ENCODE measurements around the gene RPS8.
"Not testable (repeated sequence)": the region's sequence is repeated elsewhere in the genome, so short reads cannot be mapped to it uniquely, and the experiment has no call there.

Gene RPS8

DNA sequence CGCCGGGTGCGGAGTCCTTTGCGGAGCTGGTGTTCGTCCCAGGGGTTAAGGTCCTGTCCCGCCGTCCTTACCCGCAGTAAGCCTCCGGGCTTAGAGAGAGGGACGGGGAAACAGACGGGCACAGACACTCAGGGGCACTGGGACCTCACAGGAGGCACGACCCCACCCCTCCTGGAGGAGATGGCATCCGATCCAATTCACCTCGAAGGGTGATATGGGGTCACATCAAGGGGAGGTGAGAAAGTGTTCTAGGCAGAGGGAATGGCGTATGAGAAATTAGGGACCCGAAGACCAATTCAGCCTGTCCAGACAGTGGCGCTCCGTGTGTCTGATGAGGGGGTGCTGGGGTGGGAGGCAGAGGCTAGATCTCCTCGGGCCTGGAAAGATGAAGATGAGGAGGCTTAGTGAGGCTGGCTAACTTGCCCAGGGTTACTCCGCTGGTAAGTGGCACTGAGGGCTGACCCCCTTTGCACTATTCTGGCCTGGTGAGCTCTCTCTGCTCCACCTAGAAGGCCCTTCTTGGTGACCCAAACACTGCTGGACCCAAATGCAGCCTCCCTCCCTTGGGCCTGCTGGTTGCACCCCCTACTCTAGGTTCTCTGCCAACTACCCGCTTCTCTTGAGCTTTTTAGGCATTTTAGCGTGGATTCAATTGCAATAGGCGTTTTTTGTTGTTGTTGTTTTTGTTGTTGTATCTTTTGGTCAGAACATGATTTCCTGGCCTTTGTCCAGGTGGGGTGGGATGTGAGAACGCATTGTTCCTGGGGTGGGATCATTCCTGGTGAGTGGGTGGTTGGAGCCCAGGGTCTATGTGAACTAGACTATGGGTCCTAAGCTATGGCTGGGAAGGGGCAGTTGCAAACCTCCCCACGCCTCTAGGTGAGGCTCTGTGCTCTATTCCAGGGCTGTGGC lies 45.2 kb downstream of the RPS8 start:
- DNase-seq (ENCODE audit: low read depth, low spot score) = no peak

- no peak for DNase-seq (ENCODE audit: low read depth, low spot score)
These were observed 45.9 kb downstream of the RPS8 start for GRCh38 chr1:44821240-44821715.

- no peak for DNase-seq (ENCODE audit: low read depth, low spot score)
These were observed 46.9 kb downstream of the RPS8 start for GRCh38 chr1:44822131-44822701.

DNA sequence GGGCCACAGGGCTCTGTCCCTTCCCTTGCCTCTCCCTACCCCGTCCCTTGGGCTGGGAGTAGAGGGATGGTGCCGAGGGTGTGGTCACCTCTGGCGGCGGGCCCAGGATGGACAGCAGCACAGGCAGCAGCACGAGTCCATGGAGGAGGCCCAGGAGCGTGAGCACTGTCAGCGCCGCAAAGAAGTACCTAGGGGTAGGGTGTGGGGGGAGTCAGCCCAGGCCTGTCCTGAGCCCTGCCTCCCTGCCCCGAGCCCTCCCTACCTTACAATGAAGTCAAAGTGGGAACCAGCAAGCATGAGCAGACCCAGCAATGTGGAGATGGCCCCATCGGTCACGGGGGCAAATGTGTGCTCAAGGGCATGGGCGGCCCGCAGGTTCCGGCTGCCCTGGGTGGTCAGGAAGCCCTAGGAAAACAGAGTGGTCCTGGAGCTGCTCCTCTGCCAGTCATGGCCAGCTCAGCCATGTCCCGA lies 47.7 kb downstream of the RPS8 start:
- no peak for DNase-seq (ENCODE audit: low read depth, low spot score)

DNA sequence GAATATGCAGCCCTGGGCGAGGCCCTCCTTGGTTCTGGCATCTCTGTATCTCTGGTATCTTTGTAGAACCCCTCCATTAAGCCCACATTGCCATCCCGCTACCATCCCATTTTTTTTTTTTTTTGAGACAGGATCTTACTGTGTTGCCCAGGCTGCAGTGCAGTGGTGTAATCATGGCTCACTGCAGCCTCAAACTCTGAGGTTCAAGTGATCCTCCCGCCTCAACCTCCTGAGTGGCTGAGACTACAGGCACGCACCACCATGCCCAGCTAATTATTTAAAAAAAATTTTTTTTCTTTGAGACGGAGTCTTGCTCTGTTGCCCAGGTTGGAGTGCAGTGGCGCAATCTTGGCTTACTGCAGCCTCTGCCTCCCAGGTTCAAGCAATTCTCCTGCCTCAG lies 49.1 kb downstream of the RPS8 start:
- DNase-seq (ENCODE audit: low read depth, low spot score) = not testable (repeated sequence)

DNA sequence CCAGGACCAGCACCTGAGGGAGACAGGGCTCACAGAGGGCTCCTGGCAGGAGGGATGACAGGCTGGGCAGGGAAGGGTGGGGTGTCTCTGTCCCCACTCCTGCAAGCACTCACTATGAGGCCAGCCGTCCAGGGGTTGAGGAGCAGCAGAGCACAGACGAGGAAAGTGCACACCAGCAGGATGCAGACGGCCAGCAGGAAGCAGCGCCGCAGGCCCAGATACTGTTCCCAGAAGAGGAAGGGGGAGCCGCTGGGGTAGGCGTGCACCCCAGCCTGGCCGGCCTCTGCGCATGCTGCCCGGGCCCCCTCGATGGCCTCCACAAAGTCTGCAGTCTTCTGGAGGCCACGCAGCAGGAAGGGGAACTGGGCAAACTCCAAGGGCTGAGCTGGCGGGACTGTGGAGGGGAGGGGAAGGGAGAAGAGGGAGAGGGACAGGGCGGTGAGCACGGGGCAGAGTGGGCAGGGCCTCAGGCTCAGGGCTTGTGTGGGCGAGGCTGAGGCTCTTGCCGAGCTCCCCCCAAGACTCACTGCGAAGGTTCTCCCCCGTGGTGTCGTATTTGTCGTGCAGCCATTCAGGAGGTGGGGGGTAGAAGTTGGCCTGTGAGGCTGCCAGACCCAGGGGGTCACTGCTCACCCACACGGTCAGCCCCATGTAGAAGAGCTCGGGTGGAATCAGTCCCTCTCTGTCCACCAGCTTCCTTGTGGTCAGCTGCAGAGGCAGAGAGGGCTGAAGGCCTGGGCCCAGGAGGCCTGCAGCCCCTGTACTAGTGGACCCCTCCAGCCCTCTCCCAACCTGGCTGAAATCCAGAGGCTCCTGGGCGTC lies 51.2 kb downstream of the RPS8 start:
- DNase-seq (ENCODE audit: low read depth, low spot score) = no peak

DNA sequence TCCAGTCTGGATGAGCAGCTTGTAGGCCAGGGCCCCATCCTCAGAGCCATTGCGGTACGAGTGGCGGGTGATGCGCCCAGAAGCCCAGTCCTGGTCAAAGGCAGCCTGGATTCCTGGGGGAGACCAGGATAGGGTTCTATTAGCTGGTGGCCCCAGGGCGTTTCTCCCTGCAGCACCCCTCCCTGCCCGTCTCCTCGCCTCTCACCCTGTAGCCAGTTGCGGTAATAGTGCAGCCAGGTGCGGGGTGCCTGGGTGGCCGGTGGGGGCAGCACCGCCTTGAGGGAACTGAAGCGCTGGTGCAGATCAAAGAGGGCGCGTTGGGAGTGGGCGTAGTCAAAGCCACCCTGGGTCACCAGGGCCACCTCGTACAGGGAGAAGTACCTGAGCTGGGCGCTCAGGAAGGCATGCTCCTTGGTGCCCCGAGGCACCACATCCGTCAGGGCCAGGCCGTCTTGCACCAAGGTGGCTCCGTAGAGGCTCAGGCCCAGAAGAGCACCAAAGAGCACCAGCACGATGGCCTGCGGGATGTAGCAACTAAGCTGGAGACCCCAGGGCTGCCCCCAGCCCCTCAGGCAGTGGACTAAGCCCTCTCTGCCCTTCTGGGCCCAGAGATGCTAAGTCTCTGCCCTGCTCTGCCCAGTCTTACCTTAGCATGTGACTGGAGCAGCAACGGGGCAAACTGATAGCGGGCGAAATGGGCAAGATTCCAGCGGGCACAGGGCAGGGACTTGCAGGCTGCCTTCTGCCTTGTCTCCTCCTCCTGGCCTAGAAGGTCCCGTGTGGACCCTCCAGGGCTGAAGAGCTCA lies 52.1 kb downstream of the RPS8 start:
- DNase-seq (ENCODE audit: low read depth, low spot score) = no peak

GRCh38 chr1:44828003-44828651 lies 52.8 kb downstream of the RPS8 start:
- no peak for DNase-seq (ENCODE audit: low read depth, low spot score)

Measured in activated CD4-positive, CD25-positive, alpha-beta regulatory T cell treated with anti-CD3 and anti-CD28 coated beads, Interleukin-2, amount 50 U/mL, for 16 hours (primary cell).